ENCODE results near the gene SIK2.

The SIK2 gene

DNA sequence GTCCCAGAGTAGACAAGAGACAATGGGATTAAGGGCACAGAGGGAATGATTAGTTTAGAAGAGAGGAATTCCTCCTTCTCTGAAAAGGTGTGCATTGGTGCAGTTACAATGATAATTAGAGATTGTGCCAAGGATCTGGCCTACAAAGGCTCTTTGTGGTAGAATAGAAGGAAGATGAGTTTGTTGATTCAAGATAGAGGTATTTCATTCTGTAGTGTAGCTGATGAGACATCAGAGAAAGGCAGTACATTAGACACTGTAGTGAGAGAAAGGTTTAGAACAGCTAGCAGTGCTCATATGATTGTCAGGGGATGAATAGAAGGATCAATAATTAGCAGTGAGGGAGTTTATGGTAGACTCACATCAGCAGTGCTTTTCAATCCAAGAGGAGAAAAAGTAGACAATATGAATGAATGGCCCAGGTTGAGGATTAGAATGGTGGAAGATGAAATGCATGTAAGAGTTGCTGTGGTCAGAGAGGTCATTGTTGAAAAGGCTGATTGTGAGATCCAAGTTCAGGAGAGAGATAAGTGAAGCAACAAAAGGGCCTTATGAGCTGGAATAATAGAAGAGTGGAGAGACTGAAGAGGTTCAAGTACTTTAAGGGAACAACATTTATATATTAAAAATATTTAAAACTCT lies 28.9 kb downstream of the SIK2 start:
- H3K27ac ChIP-seq = no peak overlapping the region
- no peak overlapping the region for H3K4me3 ChIP-seq (ENCODE audit: low read depth, low read length)
- no peak overlapping the region for H3K9ac ChIP-seq
- peaks cover 2% of the 10 kb centered on the region for H3K79me2 ChIP-seq
- no peak overlapping the region for H2AFZ ChIP-seq
- TF ChIP-seq CTCF (IDR thresholded peaks at IDR 0.05) = no peak
- H3K36me3 ChIP-seq (ENCODE audit: control insufficient read depth, insufficient read depth, low read length) = no peaks in the 10 kb centered on the region
- H3K4me2 ChIP-seq (ENCODE audit: low read length) = no peak overlapping the region
- H3K9me3 ChIP-seq (ENCODE audit: control insufficient read depth, low read length) = no peaks in the 10 kb centered on the region
- peaks cover 3% of the 10 kb centered on the region for H3K4me1 ChIP-seq
- H3K27me3 ChIP-seq (ENCODE audit: control insufficient read depth, insufficient read depth, low read length) = no peaks in the 10 kb centered on the region

DNA sequence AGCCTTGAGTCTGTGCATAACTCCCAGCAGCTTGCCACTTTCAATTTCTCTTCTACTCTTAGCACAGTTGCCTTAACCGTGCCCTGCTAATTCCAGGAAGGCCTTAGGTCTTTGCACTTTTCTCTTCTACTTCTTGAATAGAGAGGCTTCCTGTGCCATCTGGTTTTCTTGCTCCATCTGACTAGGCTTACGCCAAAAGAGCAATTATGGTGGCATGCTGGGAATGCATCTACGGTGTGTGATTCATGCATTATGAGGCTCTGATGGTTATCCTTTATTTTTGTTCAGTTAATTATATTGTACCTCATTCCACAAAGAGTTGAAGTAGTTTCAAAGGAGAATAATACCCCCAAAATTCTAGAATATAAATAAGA lies 29.4 kb downstream of the SIK2 start:
- Histone ChIP-seq H3K4me3 (ENCODE audit: low read depth, low read length) (no peak overlapping the region), H3K9me3 (ENCODE audit: control insufficient read depth, low read length) (no peaks in the 10 kb centered on the region), H3K9ac (no peak overlapping the region), H3K79me2 (peaks cover 2% of the 10 kb centered on the region), H2AFZ (no peak overlapping the region), H3K27me3 (ENCODE audit: control insufficient read depth, insufficient read depth, low read length) (no peaks in the 10 kb centered on the region), H3K4me1 (peaks cover 3% of the 10 kb centered on the region), H3K4me2 (ENCODE audit: low read length) (no peak overlapping the region), H3K27ac (no peak overlapping the region), H3K36me3 (ENCODE audit: control insufficient read depth, insufficient read depth, low read length) (no peaks in the 10 kb centered on the region)
- no peak for TF ChIP-seq CTCF (IDR thresholded peaks at IDR 0.05)

DNA sequence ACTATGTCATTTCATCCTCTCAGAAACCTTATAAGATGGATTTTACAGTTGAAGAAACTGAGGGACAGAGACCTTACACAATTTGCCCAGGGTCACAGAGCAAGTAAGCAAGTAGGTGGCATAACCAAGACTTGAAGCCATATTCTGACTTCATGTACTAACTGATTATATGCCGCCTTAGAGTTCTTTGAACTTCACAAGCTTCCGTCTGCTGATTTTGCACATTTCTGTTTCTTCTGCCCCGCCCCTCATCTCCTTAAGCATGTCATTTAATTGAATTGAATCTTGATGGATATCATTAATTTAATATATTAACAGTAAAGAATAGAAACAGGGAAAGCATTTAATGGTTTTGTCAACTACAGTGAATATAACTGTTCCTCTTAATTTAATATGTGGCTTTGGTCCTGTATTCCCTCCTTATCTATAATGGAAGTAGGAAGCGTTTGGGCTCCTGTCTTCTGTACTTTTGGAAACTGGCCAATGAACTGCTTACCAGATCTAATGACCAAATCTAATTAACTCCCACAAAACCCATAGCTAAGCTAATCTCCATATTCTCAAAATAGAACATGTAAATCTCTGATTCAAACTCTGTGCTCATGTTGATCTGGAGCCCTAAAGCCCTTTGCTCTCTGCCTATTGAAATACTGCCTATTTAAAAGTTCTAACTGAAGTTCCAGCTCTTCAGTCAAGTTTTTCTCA lies 30.4 kb downstream of the SIK2 start:
- H3K27ac ChIP-seq = no peak overlapping the region
- H3K9ac ChIP-seq = no peak overlapping the region
- H3K4me1 ChIP-seq = peaks cover 3% of the 10 kb centered on the region
- peaks cover 2% of the 10 kb centered on the region for H3K79me2 ChIP-seq
- H3K36me3 ChIP-seq (ENCODE audit: control insufficient read depth, insufficient read depth, low read length) = no peaks in the 10 kb centered on the region
- no peak overlapping the region for H3K4me2 ChIP-seq (ENCODE audit: low read length)
- no peak overlapping the region for H3K4me3 ChIP-seq (ENCODE audit: low read depth, low read length)
- H3K27me3 ChIP-seq (ENCODE audit: control insufficient read depth, insufficient read depth, low read length) = no peaks in the 10 kb centered on the region
- H2AFZ ChIP-seq = no peak overlapping the region
- H3K9me3 ChIP-seq (ENCODE audit: control insufficient read depth, low read length) = no peaks in the 10 kb centered on the region
- no peak for TF ChIP-seq CTCF (IDR thresholded peaks at IDR 0.05)

GRCh38 chr11:111633248-111633647 lies 31.0 kb downstream of the SIK2 start:
- TF ChIP-seq CTCF (IDR thresholded peaks at IDR 0.05) = no peak
- no peaks in the 10 kb centered on the region for H3K36me3 ChIP-seq (ENCODE audit: control insufficient read depth, insufficient read depth, low read length)
- H3K27ac ChIP-seq = peak overlapping the region; percentile 12
- peaks cover 2% of the 10 kb centered on the region for H3K79me2 ChIP-seq
- H3K4me2 ChIP-seq (ENCODE audit: low read length) = no peak overlapping the region
- H3K9ac ChIP-seq = no peak overlapping the region
- H3K4me1 ChIP-seq = peaks cover 3% of the 10 kb centered on the region
- no peak overlapping the region for H3K4me3 ChIP-seq (ENCODE audit: low read depth, low read length)
- H3K27me3 ChIP-seq (ENCODE audit: control insufficient read depth, insufficient read depth, low read length) = no peaks in the 10 kb centered on the region
- no peak overlapping the region for H2AFZ ChIP-seq
- H3K9me3 ChIP-seq (ENCODE audit: control insufficient read depth, low read length) = no peaks in the 10 kb centered on the region

All from parathyroid adenoma (tissue), 2 donors.